VCaP (cell line): ENCODE measurements around the gene PCSK5.

Source experiments
- H3K27ac ChIP-seq: fragments of 450-650 bp; 2 replicates; pipeline ENCODE4 v1.5.1; 2017
- TF ChIP-seq, protein P1 (sequence below): fragments of 450-650 bp; conservative IDR thresholded peaks from 2 replicates; pipeline ENCODE4 v1.5.1; 2017; ENCODE audit warnings: mild to moderate bottlenecking, moderate library complexity

The PCSK5 gene

DNA sequence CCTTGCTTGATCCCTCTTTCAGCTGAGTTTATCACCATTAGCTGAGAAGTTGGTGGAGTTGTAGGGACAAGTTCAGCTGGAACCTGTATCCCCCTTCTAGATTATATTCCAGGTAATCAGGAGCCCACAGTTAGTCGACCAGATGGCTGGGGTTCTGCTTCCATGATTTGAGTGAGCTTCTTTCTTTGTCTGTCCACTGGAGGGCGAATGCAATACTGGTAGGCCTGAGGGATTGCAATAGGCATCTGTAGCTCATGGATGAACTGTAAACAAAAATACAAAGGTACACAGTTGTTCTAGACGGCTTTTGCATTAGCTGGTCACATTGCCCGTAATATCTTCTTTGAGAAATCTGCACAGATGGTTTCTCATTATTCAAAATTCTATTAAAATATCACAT, 88.9 kb downstream of the PCSK5 start:
- TF ChIP-seq, protein P1, sequence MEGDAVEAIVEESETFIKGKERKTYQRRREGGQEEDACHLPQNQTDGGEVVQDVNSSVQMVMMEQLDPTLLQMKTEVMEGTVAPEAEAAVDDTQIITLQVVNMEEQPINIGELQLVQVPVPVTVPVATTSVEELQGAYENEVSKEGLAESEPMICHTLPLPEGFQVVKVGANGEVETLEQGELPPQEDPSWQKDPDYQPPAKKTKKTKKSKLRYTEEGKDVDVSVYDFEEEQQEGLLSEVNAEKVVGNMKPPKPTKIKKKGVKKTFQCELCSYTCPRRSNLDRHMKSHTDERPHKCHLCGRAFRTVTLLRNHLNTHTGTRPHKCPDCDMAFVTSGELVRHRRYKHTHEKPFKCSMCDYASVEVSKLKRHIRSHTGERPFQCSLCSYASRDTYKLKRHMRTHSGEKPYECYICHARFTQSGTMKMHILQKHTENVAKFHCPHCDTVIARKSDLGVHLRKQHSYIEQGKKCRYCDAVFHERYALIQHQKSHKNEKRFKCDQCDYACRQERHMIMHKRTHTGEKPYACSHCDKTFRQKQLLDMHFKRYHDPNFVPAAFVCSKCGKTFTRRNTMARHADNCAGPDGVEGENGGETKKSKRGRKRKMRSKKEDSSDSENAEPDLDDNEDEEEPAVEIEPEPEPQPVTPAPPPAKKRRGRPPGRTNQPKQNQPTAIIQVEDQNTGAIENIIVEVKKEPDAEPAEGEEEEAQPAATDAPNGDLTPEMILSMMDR, result peak; percentile 57
- H3K27ac ChIP-seq, result no peak overlapping the region

DNA sequence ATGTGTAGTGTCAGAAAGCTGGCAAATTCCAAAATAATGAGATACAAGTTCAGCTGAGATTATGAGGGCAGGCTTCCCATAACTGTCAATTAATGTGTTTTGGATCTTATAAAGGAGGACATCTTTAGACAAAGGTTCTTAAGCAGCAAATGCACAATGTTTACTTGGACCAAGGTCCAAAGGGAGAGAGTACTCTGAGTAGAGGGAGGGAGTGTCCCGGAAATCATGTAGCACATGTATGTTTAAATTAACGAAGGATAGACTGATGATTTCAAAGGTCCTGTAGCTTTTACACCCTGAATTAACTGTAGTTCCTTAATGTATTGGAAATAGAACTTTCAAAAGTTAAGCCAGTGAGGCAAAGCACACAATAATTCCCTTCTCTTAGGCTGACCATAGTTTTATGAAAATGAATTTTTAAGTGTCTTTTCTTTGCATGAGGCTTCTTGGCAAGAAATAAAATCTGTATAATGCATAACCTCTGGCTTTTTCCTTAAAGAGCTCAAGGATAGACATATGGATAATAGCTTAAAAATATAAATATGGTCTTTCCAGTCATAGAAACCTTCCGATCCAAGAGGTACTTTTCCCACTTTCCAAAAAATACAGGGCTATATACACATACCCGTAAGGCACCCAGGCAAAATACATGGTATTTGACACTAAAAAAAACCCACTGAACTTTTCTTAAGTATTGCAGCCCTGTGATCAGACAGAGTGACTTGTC, 93.0 kb downstream of the PCSK5 start:
- TF ChIP-seq, protein P1, result no peak
- H3K27ac ChIP-seq, result no peak overlapping the region

DNA sequence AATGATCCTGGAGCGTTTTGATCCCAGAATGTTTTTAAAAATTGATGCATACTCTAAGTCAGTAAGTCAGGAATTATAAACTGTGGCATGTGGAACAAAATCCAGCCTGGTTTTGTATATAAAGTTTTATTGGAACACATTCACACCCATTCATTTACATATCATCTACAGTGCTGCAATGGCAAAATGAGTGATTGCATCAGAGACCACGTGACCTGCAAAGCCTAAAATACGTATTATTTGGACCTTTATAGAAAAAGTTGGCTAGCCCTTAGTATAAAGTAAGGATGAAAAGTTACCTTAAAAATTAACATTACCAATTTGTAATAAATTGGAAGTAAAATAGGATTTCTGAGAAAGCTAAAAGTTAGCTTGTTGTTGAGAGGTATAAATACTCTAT, 95.0 kb downstream of the PCSK5 start:
- TF ChIP-seq, protein P1, result no peak
- H3K27ac ChIP-seq, result peak overlapping the region; percentile 16; the same call in 1 of the 2 replicates

DNA sequence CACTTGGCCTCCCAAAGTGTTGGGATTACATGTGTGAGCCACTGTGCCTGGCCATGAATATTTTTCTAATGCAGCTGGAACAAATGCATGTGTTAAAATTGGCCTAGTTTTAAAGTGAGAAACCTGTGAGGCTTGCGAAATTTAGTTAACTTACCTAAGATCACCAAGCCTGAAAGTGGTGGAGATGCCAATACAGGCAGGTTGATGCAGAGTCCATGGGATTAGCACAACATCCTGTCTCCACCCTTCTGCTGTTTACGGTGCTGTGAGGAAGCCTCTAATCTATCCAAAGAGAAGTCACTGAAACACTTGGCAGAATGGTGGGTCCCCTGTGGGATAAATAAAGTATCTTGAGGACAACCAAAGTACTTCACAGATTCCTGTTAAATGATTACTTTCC, 98.2 kb downstream of the PCSK5 start:
- no peak overlapping the region for H3K27ac ChIP-seq
- TF ChIP-seq, protein P1, result no peak

DNA sequence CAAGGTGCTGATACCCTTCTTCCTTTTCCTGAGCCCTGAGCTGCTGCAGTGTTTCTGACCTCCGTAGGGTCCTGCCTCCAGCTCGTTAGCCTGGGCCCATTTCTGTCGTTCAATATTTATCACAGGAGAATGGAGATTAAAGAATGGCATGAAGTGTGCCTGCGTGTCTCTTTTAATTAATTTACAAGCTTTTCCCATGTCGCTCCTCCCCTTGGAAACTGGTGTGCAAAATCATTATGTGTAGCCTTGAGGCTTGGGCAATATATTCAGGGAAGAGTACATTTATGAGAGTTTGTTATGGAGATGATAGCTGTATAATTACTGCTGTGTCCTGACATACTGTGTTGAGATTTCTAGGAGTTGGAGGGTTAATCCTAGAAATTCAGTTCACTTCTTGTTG, 99.7 kb downstream of the PCSK5 start:
- TF ChIP-seq, protein P1, result no peak
- no peak overlapping the region for H3K27ac ChIP-seq

DNA sequence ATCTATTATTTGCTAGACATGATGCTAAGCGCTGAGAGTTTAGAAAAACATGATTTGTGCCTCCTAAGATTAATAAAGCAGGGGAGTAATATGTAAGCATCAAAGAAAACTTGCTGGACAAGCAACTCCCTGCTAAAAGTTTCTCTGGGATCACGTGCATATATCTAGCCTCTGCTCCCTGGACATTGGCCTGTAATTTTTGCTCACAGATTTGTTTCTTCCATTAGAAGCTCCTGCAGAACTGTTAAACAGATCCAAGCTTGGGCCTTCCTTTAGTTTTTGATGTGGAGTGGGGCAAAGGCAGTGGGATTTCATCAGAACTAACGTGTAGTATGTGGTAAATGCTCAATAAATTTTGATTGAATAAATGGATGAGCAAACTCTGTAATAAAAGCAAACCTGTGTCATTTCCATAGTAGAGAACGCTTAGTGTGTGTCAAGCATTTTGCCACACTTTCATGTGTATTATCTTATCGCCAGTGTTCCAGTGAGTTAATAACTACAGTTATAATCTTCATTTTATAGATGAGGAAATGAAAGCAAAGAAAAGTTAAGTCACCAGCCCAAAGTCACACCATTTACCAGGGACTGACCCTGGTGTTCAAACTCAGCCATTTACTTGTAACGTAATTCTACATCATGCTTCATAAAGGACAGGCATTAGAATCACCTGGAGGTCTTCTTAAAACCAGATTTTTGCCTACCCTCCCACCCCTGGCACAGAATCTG, 100.3 kb downstream of the PCSK5 start:
- TF ChIP-seq, protein P1, result no peak
- H3K27ac ChIP-seq, result no peak overlapping the region

DNA sequence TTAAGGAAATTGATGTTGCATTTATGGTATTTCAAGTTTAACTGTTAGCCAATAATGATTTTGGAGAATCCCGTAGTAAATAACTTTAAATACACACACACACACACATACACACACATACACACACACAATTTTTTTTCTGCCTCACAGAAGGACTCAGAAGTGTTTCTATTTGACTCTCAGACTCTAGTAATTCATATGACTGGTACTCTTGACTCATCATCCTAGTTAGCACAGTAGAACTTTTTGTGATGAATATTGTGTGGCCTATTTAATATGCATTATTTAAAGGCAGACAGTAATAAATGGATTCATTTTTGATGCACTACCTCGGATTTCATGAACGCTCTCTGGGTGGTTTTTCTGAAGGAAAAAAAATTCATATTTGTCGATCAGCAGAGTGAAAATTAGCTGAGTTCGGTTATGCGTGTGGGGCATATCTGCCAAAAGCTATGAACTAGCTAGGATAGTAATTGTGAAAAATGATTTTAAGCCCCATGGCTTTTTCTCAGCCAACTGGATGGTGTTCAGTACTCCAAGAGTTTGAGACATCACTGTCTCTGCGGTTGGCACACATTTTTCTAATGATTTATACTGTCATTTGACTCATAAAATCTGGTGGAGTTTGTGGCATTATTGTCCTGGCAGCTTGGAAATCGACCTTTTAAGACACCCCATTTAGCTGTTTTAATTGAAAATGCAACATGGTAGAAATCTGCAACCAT, 102.2 kb downstream of the PCSK5 start:
- H3K27ac ChIP-seq, result no peak overlapping the region
- TF ChIP-seq, protein P1, result no peak
